Small intestine (tissue), 7 donors: ENCODE data around the gene CCT7. TPM values are rescaled to one million over a fixed set of nuclear protein-coding genes. Genes with fewer than 3 reads are reported as not detected.
A peak's percentile ranks its signal among the peaks of the same experiment; 100 is the strongest.

ENCODE experiments used
- DNase-seq, 2 donors: peaks; one replicate each; pipeline versions ENCODE4 v3.0.0 to v3.0.0-alpha.2; 2013
- FAIRE-seq: peaks from 2 replicates; lab custom pipeline; 2012; peaks lifted over from hg19 to GRCh38; lab: Jason Lieb, UNC
- H3K27ac ChIP-seq, 3 donors: one replicate each; pipeline ENCODE4 v1.5.1; 2013; ENCODE audit warnings: low read length in 2 of 3, mild to moderate bottlenecking in 2 of 3, control low read depth in 1 of 3, inconsistent platforms in 1 of 3, low read depth in 1 of 3, moderate library complexity in 1 of 3
- H3K27me3 ChIP-seq, 3 donors: one replicate each; pipeline ENCODE4 v1.6.1; 2013; ENCODE audit warnings: low read length in 3 of 3, inconsistent platforms in 1 of 3; ENCODE audit not compliant: control insufficient read depth in 3 of 3, insufficient read depth in 3 of 3
- H3K36me3 ChIP-seq, 3 donors: one replicate each; pipeline ENCODE4 v1.6.1; 2013; ENCODE audit warnings: low read length in 3 of 3, inconsistent platforms in 1 of 3, low read depth in 1 of 3, mild to moderate bottlenecking in 1 of 3, moderate library complexity in 1 of 3; ENCODE audit not compliant: control insufficient read depth in 3 of 3, insufficient read depth in 2 of 3
- H3K4me1 ChIP-seq, 3 donors: one replicate each; pipeline ENCODE4 v1.6.1; 2013; ENCODE audit warnings: low read length in 2 of 3, inconsistent platforms in 1 of 3, low read depth in 1 of 3, mild to moderate bottlenecking in 1 of 3, moderate library complexity in 1 of 3; ENCODE audit not compliant: control insufficient read depth in 3 of 3, insufficient read depth in 2 of 3
- H3K4me3 ChIP-seq, 3 donors: one replicate each; pipeline ENCODE4 v1.5.1; 2013; ENCODE audit warnings: low read length in 3 of 3, control low read depth in 1 of 3, inconsistent platforms in 1 of 3, low read depth in 1 of 3, mild to moderate bottlenecking in 1 of 3, moderate library complexity in 1 of 3
- H3K9me3 ChIP-seq, 2 donors: one replicate each; pipeline ENCODE4 v1.6.1; 2013; ENCODE audit warnings: low read depth in 1 of 2, low read length in 1 of 2; ENCODE audit not compliant: control insufficient read depth in 2 of 2, insufficient read depth in 1 of 2
- WGBS, 3 donors: extraction: QIAGEN DNeasy Blood & Tissue Kit; methylation state at CpG; one replicate each; pipeline ENCODE4 v1.1.7; 2013; 5-methylcytosine and 5-hydroxymethylcytosine counted together
- polyA plus RNA-seq, 4 donors: library from polyadenylated mRNA; stranded (reverse) in 3 of 4; unstranded in 1 of 4; fragments of 200-250 nt in 3 of 4; fragments of 120-200 nt in 1 of 4; gene quantifications; one replicate each; pipeline versions ENCODE4 v1.2.1 to v1.2.3, GENCODE V29; 2013
- donor health status: healthy with polysubstance abuse.
- donor health status: control.
- donor health status: control.
- donor health status: Bipolar disorder and iron deficiency.
- donor health status: healthy.

CCT7 gene
- polyA plus RNA-seq, 4 donors: 120 to 196 (median 143) TPM

- DNase-seq (no peak), FAIRE-seq (no peak)
- Histone ChIP-seq H3K27ac (no peak overlapping the region), H3K36me3 (peaks cover 0 to 6% (median 0%) of the 10 kb centered on the region in 3 donors), H3K4me3 (no peak overlapping the region), H3K9me3 (no peaks in the 10 kb centered on the region), H3K4me1 (peaks cover 0 to 4% (median 0%) of the 10 kb centered on the region in 3 donors), H3K27me3 (peaks cover 0 to 19% (median 0%) of the 10 kb centered on the region in 3 donors)
- 93 to 96% (median 96%) methylated on average over 25 to 28 of the region's 28 CpGs for WGBS, 3 donors
Observed at GRCh38 chr2:73265298-73266060, 31.4 kb downstream of the CCT7 start.

GRCh38 chr2:73266061-73266901 is 32.2 kb downstream of the CCT7 start:
- 91 to 95% (median 94%) methylated on average over 21 to 26 of the region's 26 CpGs for WGBS, 3 donors
- no peak overlapping the region for H3K4me3 ChIP-seq
- peaks cover 0 to 19% (median 0%) of the 10 kb centered on the region in 3 donors for H3K27me3 ChIP-seq
- DNase-seq (no peak), FAIRE-seq (no peak)
- H3K4me1 ChIP-seq: peaks cover 0 to 4% (median 0%) of the 10 kb centered on the region in 3 donors
- peaks cover 0 to 6% (median 0%) of the 10 kb centered on the region in 3 donors for H3K36me3 ChIP-seq
- H3K27ac ChIP-seq: no peak overlapping the region
- H3K9me3 ChIP-seq: no peaks in the 10 kb centered on the region

- Histone ChIP-seq H3K27me3 (peaks cover 0 to 21% (median 0%) of the 10 kb centered on the region in 3 donors), H3K4me3 (no peak overlapping the region), H3K9me3 (no peaks in the 10 kb centered on the region), H3K4me1 (peaks cover 0 to 4% (median 0%) of the 10 kb centered on the region in 3 donors), H3K27ac (no peak overlapping the region), H3K36me3 (peaks cover 0 to 6% (median 0%) of the 10 kb centered on the region in 3 donors)
- DNase-seq: no peak
- 95 to 99% (median 96%) methylated on average over 4 of the region's 4 CpGs for WGBS, 3 donors
- FAIRE-seq: no peak
Observed at GRCh38 chr2:73267008-73267407, 32.9 kb downstream of the CCT7 start.

GRCh38 chr2:73268366-73268829 is 34.3 kb downstream of the CCT7 start:
- Histone ChIP-seq H3K36me3 (peaks cover 0 to 1% (median 0%) of the 10 kb centered on the region in 3 donors), H3K9me3 (no peaks in the 10 kb centered on the region), H3K27me3 (peaks cover 0 to 21% (median 0%) of the 10 kb centered on the region in 3 donors), H3K4me1 (peaks cover 0 to 4% (median 0%) of the 10 kb centered on the region in 3 donors), H3K27ac (no peak overlapping the region), H3K4me3 (peak overlapping the region in 1 of 3 donors; percentile 59)
- DNase-seq (no peak), FAIRE-seq (no peak)
- 30 to 44% (median 42%) methylated on average over 14 of the region's 14 CpGs for WGBS, 3 donors

GRCh38 chr2:73268830-73269685 is 35.0 kb downstream of the CCT7 start:
- Histone ChIP-seq H3K27me3 (peaks cover 0 to 21% (median 0%) of the 10 kb centered on the region in 3 donors), H3K4me1 (peaks cover 0 to 4% (median 0%) of the 10 kb centered on the region in 3 donors), H3K9me3 (no peaks in the 10 kb centered on the region), H3K4me3 (peak overlapping the region in 1 of 3 donors; percentile 59), H3K36me3 (no peaks in the 10 kb centered on the region), H3K27ac (no peak overlapping the region)
- WGBS, 3 donors: 3 to 22% (median 15%) methylated on average over 94 to 113 of the region's 113 CpGs
- DNase-seq (peak; percentile 80 to 82), FAIRE-seq (no peak)

- WGBS, 3 donors: 11 to 23% (median 20%) methylated on average over 22 of the region's 22 CpGs
- peaks cover 0 to 4% (median 0%) of the 10 kb centered on the region in 3 donors for H3K4me1 ChIP-seq
- H3K4me3 ChIP-seq: peak overlapping the region in 1 of 3 donors; percentile 59
- H3K9me3 ChIP-seq: no peaks in the 10 kb centered on the region
- H3K27me3 ChIP-seq: peaks cover 0 to 21% (median 0%) of the 10 kb centered on the region in 3 donors
- no peak overlapping the region for H3K27ac ChIP-seq
- H3K36me3 ChIP-seq: no peaks in the 10 kb centered on the region
- no peak for DNase-seq
- FAIRE-seq: no peak
Observed at GRCh38 chr2:73269686-73270465, 35.8 kb downstream of the CCT7 start.

GRCh38 chr2:73272270-73272669 is 38.2 kb downstream of the CCT7 start:
- WGBS, 3 donors: 78 to 95% (median 94%) methylated on average over 1 of the region's 1 CpG
- no peak overlapping the region for H3K27ac ChIP-seq
- H3K36me3 ChIP-seq: no peaks in the 10 kb centered on the region
- DNase-seq (no peak), FAIRE-seq (no peak)
- H3K9me3 ChIP-seq: no peaks in the 10 kb centered on the region
- no peak overlapping the region for H3K4me3 ChIP-seq
- H3K27me3 ChIP-seq: peaks cover 0 to 21% (median 0%) of the 10 kb centered on the region in 3 donors
- peaks cover 0 to 4% (median 0%) of the 10 kb centered on the region in 3 donors for H3K4me1 ChIP-seq
